HG02642 (cell line): Measurements from ENCODE around the gene ELAVL1.
"Not testable (repeated sequence)": the region's sequence is repeated elsewhere in the genome, so short reads cannot be mapped to it uniquely, and the experiment has no call there.

Source experiments
- ATAC-seq: cut with Tn5 transposase; IDR thresholded peaks from one replicate; pipeline ENCODE4 v1.9.1; 2021; ENCODE audit warnings: mild to moderate bottlenecking; ENCODE audit not compliant: unreplicated experiment, poor library complexity

ELAVL1 gene

DNA sequence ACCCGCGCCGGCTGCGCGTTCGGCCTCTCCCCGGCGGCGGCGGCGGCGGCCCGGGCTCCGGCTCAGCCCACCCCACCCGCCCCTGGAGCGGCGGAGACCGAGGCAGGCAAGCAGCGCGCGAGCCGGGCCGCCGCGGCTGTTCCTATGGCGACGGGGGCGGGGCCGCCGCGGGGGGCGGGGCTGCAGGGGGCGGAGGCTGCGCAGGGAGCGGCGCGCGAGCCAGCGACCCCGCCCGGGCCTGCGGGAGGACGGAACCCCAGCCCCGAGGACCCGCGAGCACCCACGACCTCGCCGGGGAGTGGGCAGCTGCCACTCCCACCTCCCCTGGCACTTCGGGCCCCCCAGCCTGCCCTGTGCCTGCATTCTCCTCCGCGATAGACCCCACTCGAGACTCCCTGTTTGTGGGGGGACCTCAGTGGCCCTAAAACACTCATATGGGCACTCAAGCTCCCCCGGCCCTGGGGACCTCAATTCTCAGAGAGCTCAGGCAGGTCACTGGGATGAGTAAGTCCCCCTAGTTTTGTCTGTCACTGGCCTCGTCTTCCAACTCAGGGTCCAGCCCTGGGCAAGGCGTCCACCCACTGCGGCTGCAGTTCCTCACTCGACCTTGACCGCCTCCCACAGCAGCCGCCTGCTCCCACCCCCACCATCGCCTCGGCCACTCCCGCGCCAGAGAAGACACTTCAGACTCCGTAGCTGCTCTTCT, 79.3 kb downstream of the ELAVL1 start, which contains the start of gene CTXN1:
TSS of gene CTXN1 (minus strand) at position 115 of the 706 bp plus-strand sequence. CDS start 597 bp downstream, outside the sequence.
- no peak for ATAC-seq

DNA sequence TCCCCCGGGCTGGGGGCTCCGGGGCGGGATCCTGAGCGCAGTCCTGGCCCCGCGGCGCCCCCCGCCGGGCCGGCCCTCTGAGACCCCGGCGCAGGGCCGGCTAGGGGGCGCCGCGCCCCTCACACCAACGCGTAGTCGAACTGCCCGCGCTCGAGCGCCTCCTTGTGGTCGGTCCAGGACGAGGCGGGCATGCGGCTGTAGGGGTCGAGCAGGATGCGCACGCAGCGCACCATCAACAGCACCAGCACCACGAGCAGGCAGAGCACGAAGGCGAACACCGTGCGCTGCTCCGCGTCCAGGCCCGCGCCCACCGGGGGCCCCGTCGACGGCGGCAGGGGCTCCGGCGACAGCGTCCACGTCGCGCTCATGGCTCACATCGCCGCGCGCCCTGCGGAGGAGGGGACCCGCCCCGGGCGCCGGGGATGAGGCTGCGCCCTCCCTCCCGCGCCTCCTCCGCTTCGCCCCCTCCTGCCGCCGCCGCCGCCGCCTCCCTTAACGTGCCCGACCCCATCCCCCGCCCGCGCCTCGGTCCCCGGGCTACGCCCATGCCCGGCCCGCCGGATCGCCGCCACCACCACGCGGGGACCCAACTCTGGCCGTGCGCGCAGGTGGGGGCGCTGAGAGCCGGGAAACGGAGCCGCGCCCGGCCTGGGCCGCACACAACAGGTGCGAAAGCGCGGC, 80.1 kb downstream of the ELAVL1 start:
- ATAC-seq: no peak

DNA sequence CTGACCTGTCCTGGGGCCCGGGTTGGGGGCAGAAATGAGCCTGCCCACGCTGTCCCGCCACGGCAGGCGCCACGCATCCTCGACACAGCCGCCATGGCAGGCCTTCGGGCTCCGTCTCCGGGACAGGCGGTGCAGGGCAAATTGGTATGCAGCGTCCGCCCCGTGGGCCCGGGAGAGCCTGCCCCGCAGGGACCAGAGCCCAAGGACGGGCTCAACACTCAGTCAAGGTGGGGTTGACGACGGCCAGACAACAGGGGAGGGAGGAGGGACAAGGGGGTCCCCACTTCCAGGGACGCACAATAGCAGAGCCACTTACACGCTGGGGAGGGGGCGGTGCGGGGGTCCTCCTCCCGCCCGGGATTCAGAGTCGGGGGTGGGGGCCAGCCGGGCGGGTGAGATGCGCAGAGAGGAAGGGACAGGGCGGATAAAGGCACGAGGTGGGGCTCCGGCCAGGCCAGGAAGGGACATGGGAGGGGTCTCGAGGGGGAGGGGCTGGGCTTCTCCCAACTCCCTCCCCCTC, 80.7 kb downstream of the ELAVL1 start:
- ATAC-seq: no peak

DNA sequence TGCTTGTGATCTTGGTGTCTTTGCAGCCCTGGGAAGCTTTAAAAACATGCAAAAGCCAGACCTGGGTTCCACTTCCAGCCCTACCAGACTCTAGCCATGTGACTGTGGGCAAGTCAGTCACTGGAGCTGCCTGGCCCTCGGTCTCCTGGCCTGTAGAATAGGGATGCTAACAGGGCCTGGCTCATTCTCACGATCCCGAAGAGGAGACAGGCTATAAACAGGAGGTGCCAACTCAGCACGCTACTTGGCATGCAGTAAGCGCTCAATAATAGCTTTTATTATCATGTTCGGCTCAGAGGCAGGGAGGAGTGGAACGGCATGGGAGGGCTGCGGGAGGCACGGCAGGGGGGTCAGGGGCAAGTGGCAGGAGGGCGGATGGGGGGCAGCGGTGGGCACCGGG, 81.2 kb downstream of the ELAVL1 start:
- no peak for ATAC-seq

DNA sequence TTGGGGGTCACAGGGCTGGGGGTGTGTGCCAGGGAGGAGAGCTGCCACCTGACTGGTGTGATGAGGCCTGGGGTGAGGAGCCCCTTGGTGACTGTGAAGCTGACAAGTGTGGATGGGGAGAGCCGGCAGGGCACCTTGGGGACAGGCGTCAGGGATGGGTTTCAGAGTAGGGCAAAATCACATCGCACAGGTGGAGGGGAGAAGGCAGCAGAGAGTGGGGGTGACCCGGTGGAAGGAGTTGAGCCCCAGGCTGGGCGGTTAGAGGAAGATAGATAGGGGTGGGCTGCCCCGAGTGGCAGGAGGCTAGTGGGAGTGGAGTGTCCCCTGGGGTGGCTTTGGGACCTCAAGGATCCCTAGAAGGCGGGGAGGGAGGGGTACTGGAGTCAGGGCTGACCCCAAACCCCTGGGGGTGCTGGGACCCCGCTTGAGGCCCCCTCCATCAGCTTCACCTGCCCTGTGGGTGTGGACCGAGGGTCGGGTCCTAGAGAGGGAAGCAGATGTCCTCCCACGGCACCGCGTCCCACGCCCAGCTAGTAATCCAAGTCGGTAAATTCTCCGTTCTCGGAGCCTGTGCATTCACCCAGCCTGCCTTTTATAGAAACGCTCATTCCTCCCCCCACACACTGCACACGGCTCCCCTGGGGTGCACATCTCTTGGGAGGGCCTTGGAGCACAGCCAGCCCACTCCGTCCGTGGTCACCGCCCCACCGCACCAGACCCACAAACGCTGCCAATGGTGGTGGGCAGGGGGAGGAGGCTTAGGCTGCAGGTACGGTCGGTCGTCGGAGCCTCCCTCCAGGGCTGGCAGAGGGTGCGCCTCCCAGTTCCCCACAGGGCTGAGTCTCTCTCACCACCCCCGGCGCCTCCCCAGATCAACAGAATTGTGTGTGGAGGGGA, 81.9 kb downstream of the ELAVL1 start:
- ATAC-seq: no peak

DNA sequence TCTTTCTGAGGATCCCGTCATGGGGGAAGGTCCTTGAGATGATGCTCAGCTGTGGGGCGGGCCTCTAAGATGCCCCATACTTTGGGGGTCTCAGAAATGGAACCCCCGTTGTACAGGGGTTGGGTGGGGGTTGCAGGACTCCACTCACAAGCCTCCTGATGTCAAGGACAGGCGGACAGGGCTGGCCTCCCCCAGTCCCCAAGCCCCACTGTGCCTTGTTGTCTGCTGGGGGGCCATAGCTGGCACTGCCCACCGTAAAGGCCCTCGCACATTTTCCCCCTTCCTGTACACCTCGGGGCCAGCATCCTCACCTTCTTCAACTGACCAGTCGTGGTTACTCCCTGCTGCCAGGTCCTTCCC, 82.6 kb downstream of the ELAVL1 start:
- no peak for ATAC-seq

DNA sequence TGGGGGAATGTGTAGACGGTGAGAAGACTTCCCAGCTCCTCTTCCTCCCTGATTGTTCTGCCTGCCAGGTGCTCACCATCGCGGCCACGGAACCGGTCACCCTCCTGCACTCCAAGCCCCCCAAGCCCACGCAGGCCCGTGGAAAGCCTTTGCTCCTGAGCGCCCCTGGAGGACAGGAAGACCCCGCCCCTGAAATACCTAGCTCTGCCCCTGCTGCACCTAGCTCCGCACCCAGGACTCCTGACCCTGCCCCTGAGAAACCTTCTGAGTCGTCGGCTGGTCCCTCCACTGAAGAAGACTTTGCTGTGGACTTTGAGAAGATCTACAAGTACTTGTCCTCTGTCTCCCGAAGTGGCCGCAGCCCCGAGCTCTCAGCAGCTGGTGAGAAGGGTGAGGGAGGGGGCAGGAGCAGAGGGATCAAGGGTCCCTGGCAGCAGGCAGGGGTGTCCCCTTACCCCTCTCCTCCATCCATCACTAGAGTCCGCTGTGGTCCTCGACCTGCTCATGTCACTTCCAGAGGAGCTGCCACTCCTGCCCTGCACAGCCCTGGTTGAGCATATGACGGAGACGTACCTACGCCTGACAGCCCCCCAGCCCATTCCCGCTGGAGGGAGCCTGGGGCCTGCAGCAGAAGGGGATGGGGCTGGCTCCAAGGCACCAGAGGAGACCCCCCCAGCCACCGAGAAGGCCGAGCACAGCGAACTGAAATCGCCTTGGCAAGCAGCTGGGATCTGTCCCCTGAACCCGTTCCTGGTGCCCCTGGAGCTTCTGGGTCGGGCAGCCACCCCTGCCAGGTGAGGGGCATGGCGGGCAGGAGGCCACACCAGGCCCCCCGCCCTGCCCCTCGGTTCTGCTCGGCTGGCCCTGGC, 83.2 kb downstream of the ELAVL1 start:
- ATAC-seq: no peak

DNA sequence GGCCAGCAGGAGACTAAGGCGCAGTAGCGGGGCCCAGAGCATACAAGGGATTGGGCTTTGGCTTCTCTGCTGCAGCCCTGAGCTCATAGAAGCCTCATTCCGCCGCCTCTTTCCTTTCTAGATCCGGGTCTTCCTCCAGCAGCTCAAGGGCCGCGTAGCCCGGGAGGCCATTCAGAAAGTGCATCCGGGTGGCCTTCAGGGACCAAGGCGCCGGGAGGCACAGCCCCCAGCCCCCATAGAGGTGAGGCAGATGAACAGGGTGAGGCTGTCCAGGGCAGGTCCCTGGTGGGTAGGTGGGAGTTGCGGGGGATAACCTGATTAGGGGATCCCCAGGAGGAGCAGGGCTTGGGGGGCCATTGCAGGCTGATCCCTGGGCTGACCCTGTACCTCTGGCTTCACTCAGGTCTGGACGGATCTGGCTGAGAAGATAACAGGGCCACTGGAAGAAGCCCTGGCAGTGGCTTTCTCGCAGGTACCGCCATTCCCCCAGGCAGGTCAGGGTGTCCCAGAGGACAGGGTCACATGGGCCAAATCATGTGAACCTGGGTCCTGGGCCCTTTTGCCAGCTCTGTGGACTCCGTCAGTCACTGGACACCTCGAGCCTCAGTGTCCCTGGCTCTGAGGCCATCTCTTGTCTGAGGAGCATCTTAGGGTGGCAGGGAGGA, 84.0 kb downstream of the ELAVL1 start:
- ATAC-seq: no peak

DNA sequence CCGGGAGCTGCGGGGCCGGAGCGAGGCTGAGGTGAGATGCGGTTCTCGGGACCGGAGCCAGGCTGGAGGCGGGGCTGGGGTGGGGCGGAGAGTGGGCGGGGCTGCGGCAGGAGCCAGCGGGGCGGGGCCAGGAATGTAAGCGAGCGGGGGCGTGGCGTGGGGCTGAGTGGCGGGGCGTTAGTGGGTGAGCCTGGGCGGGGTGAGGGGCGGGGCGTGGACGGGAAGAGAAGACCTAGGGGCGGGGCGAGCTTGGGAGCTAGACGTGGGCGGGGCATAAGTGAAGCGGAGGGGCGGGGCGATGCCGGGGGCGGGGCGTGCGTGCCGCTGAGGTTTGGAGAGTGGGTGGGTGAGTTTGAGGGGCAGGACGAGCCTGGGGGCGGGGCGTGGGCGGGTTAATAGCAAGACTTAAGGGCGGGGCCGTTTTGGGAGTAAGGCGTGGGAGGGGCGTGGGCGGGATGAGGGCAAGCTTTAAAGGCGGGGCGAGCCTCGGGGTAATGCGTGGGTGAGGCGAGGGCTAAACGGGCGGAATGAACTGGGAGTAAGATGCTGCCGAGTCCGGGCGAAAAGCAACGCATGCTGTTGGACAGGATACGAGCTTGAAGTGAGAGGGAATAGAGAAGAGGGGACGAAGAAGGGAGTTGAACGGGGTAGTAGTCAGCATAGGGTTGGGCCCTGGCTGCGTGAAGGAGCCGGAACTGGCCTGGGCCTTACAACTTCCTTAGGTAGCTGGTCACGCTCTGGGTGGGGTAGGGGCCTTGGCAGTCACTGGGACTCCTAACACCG, 84.7 kb downstream of the ELAVL1 start:
- peak; percentile 50 for ATAC-seq

DNA sequence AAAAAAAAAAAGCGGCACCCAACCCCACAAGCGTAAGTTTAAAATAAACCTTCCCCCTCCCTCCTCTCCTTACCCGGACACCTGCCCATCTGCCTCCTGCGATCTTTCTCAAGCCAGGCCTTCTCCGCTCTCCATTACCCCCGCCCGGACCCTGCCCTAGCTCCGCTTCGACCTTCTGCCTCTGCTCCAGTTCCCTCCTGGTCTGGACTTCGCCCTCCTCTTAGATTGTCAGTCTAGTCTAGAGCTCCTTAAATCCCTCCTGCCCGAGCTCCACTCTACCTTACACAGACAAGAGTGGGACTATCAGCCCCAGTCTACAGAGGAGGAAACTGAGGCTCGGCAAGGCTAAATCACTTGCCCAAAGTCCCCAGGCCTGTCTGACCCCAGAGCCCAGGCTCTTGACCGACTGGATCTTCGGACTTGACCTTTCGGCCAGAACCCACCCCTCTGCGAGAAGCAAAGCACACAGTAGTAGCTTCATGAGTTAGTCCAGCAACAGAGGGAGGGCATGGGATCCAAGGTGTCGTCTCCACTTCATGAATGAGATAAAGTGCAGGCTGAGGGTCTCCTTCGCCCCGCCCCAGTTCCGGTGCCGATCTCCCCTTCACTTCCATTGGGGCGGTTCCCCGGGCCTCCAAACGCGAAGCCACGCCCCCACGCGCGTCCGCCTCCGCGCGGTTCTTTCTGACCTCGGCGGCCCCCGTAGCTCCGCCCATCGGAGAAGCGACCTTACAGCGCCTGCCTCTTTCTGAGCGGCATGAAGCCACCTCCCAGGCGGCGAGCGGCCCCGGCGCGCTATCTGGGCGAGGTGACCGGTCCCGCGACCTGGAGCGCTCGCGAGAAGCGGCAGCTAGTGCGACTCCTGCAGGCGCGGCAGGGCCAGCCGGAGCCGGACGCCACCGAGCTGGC, 85.6 kb downstream of the ELAVL1 start, which contains the start of gene SNAPC2:
TSS of gene SNAPC2 (plus strand) at position 729 of the 909 bp plus-strand sequence. CDS start at position 758, 29 bp downstream.
- peak; percentile 62 for ATAC-seq

DNA sequence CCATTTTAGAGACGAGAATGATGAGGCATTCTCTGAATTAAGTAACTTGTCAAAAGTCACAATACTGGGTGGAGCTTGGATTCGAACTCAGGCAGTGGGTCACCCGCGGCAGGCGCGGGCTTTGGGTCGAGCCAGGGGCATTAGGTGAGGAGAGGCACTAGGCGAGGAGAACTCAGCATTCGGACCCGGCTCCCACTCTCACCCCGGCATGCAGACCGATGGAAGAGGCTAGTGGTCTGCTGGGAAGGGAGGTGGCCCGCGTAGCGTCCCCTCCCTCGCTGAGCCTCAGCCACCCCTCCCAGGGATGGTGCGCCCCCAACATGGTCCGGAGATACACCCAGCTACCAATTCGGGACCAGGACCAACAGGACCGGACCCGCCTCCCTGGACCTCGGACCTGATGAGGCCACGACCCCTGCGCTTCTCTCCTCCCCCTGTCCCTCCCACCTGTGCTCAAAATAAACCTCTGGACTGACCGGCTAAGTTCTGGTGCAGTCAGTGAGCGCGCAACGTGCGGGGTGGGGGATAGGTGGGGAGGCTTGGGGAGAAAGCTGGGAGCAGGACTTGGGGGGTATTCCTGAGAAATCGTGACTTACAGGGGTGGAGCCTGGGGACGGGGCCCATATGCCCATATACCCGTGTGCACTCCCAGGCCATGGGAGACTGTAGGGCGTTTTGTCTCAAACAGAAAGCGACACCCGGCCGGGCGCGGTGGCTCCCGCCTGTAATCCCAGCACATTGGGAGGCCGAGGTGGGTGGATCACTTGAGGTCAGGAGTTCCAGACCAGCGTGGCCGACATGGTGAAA, 86.6 kb downstream of the ELAVL1 start:
- ATAC-seq: no peak

DNA sequence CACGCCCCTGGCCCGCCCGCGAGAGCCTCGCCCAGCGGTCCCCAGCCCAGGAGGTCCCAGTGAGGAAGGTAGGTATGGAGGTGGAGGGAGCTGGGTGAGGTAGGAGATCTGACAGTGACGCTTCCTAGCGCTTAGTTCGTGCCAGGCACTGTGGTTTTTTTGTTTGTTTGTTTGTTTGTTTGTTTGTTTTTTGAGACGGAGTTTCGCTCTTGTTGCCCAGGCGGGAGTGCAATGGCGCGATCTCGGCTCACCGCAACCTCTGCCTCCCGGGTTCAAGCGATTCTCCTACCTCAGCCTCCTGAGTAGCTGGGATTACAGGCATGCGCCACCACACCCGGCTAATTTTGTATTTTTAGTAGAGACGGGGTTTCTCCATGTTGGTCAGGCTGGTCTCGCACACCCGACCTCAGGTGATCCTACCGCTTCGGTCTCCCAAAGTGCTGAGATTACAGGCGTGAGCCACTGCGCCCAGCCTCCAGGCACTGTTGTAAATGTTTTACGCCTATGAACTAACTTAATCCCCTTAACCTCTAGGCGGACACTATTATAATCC, 87.3 kb downstream of the ELAVL1 start:
- ATAC-seq: not testable (repeated sequence)

DNA sequence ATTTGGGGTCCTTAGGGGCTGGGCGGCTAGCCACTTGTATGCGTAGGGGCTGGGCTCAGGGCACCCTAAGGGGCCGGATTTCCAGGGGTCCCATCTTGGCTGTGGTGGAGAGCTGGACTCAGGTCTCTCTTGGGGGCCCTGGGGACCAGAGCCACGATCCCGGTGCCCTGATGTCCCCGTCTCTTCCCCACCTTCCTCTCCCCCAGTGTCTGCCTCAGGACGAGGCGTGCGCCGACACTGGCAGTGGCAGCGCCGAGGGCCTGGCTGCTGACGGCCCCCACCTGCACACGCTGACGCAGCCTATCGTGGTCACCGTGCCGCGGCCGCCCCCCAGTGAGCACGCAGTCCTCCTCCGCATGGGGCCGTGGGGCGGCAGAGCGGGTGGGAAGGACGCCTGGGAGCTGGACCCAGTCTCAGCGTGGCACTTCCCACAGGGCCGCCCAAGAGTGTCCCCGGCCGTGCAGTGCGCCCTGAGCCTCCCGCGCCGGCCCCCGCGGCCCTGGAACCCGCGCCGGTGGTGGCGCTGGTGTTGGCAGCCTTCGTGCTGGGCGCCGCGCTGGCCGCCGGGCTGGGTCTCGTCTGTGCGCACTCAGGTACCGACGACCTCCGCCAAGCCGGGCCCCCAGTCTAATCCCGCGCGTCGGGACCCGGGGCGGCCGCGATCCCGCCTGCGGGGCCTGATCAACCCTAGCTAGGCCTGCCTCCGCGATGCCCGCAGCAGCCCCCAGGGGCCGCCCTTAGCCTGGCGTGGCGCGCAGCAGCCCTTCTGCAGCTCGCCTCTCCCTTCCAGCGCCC, 88.0 kb downstream of the ELAVL1 start:
- no peak for ATAC-seq

DNA sequence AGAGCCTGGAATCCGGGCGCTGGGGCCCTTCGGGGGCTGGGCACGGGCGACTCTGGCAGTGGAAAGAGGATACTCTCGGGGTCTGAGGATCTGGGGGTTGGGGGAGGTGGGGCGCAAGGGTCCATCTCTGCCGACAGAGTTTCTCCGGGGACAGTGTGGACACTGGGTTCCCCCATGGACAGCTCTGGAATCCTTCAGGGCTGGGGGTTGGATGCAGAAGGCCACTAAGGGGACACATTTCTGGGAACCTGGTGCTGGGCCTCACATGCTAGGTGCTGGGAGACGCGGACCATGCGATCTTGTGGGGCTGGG, 88.5 kb downstream of the ELAVL1 start:
- ATAC-seq: no peak

DNA sequence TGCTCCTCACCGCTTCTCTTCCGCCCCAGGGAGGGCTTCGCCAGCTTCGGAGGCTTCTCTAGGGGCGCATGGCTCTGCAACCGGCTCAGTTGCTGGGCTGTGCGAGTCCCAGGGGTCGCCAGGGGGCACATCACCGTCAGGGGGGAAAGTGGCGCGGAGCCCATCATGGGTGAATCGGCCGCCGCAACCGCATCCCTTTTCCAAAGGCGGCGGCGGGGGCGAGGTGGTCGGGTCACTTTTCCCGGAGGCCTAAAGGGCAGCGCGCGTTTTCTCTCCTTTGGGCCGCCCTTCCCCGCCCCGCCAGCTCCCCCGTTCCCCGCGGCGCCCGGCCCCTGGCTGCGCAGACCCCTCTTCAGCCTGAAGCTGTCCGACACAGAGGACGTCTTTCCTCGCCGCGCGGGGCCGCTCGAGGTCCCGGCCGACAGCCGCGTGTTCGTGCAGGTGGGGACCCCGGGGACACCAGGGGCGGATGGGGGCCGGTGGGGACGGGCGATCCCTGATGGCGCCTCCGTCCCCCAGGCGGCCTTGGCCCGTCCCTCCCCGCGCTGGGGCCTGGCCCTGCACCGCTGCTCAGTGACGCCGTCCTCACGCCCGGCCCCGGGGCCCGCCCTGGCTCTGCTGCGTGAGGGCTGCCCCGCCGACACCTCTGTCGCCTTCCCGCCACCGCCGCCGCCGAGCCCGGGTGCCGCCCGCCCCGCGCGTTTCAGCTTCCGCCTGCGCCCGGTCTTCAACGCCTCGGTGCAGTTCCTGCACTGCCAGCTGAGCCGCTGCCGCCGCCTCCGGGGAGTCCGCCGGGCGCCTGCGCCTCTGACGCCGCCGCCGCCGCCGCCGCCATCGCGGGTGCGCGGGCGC, 89.1 kb downstream of the ELAVL1 start:
- no peak for ATAC-seq
